GM19238 (cell line): ENCODE results near the gene FKTN.
"Not testable (repeated sequence)": the region's sequence is repeated elsewhere in the genome, so short reads cannot be mapped to it uniquely, and the experiment has no call there.

ENCODE experiments used
- DNase-seq: peaks from one replicate; pipeline ENCODE4 v3.0.0; 2011; ENCODE audit warnings: low spot score; ENCODE audit not compliant: insufficient read length

FKTN gene

DNA sequence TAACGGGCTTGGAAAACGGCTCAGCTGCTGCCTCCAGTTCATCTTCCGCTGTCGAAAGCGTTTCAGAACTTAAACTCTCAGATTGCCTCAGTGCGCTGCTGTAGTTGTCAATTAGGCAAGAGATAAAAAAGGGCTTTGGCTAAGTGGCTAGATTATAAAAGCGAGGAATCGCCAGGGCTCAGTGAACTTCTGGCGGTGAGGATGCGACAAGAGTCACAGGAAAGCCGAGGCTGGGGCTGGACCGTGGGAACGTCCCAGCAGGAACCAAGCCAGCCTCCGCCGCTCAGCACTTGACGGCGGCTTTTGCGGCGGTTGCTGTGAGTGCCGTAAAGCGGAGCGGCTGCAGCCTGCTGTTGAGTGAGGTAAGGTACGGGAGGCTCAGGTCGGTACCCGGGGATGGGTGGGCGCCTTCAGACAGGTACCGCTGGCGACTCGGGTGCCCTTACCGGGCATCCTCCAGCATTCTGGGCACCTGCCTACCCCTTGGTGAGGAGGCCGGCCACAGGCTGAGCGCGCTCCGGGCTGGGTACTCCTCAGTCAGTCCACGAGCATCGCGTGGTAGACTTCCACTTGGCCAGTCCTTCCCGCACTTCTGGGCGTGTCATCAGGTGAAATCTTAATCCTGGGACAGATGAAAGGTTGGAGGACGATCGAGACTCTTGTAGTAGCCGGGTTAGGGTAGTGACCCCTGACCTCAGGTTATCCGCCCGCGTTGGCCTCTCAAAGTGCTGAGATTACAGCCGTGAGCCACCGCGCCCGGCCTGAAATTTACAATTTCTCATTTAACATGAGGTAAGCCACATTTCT, at the start of gene FKTN:
Gene FKTN, plus strand, starts transcription at position 328 of the 807 bp plus-strand sequence. CDS start 16,902 bp downstream, outside the sequence.
- DNase-seq = peak; percentile 71

DNA sequence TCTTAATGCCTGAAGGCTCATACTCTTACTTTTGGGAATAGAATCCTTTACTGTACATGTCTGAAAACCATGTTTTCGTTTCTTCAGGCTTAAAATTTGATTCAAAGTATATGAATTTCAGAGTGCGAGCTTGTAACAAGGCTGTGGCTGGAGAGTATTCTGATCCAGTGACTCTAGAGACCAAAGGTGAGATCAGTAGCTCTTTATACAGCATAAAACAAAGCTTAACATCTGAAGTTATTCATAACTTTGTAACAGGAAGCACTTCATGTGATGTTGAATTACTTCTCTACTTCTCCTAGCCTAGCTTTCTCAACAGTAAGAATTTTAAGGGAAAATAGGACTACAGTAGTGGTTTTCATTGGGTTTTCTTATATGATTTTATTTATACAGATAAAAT, 49.4 kb upstream of the FKTN start:
- DNase-seq = no peak

DNA sequence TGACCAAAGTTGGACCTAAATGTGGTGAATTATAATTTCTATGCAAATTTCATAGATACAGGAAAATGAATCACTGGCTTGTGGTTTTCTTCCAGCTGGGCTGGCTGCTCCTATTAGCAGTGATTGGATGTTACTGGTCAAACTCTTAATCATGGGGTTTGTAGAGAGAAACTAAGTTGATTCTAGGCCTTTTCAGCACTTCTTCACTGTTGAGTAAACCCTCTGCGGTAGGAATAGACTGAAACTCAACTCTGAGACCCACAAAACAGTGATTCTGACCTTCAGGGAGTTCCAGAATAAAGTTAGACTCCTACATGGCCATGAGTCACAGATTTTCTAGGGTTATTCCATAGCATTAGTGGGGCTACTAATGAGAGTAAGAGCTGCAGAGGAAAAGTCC, 47.9 kb upstream of the FKTN start:
- DNase-seq = no peak

DNA sequence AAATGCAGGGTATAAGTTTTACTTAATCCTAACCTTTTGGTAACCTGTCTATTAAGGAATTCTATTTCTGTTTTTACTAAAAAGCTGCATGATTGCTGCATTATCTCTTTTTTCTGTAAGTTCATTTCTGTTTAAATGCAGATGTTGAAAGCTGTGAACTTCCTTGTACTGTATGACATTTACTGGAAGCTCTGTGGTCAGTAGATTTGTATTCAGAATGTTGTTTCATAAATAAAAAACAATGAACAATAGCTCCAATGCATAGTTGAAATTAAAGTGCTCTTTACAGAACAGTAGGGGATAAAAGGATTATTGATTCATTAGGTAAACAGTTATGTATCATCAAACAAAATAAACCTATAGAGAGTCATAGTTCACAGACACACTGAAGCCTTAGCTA, 46.5 kb upstream of the FKTN start:
- no peak for DNase-seq

DNA sequence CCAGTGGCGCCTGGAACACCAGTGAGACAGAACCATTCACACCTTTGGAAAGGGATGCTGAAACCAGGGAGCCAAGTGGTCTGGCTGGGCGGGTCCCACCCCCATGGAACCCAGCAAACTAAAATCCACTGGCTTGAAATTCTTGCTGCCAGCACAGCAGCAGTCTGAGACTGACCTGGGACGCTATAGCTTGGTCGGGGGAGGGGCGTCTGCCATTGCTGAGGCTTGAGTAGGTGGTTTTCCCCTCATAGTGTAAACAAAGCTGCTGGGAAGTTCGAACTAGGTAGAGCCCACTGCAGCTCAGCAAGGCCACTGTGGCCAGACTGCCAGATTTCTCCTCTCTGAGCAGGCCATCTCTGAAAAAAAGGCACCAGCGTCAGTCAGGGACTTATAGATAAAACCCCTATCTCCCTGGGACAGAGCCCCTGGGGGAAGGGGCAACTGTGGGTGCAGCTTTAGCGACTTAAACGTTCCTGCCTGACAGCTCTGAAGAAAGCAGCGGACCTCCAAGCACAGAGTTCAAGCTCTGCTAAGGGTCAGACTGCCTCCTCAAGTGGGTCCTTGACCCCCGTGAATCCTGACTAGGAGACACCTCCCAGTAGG, 42.0 kb upstream of the FKTN start:
- DNase-seq = no peak

DNA sequence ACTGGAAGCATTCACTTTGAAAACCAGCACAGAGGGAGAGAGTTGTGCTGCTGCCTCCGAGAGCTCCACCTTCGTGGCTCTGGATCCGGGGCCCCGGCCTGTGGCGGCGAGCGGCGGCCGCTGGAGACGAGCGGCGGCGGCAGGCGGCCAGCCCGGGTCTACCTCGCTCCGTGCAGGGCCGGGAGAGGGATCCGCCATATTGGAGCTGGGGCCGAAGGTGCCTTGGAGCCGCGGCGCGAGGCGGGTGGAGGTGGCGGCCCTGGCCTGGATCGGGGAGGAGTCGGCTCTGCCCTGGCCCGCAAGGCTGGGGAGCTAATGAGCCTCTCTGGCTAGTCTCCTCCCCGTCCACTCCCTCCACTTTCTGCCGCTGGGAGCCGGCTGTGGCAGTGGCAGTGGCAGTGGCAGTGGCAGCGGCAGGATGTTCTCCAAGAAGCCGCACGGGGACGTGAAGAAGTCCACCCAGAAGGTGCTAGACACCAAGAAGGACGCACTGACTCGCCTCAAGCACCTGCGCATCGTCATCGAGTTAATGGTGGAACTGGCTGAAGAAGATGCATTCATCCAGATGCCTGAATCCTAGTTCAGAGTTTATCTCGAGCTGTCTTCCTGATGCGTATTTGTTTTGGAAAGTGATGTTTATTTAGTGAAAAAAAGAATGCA, 38.1 kb upstream of the FKTN start:
- DNase-seq = not testable (repeated sequence)

DNA sequence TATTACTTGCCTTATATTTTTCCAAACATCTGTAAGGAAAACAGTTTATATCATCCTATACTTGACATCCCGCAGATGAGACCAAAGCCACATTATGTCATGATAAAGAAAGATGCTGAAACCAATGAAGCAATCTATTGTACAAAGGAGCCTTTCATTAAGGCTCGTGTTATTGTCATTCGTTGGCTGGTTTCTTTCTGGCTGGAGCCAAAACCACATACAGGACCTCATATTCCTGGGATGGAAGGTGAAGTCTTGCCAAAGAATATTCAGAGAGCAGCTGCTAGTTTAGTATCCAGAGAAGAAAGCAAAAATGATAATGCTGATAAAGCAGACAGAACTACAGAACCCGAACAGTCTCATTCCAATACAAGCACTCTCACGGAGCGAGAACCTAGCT, 36.9 kb upstream of the FKTN start:
- not testable (repeated sequence) for DNase-seq

DNA sequence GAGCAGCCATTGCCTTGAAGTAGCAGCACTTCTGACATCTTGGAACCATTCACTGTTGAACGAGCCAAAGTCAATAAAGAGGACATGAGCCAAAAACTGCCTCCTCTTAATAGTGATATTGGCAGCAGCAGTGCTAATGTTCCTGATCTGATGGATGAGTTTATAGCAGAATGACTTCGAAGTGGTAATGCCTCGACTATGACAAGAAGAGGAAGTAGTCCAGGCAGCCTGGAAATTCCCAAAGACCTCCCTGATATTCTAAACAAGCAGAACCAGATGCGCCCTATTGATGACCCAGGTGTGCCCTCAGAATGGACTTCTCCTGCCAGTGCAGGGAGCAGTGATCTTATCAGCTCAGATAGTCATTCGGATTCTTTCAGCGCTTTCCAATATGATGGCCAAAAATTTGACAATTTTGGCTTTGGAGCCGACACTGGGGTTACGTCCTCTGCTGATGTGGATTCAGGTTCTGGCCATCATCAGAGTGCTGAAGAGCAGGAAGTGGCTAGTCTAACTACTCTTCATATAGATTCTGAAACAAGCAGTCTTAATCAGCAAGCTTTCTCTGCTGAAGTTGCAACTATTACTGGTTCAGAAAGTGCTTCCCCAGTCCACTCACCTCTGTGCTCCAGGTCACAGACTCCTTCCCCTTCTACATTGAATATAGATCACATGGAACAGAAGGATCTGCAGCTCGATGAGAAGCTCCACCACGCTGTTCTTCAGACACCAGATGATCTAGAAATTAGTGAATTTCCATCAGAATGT, 35.1 kb upstream of the FKTN start:
- not testable (repeated sequence) for DNase-seq

DNA sequence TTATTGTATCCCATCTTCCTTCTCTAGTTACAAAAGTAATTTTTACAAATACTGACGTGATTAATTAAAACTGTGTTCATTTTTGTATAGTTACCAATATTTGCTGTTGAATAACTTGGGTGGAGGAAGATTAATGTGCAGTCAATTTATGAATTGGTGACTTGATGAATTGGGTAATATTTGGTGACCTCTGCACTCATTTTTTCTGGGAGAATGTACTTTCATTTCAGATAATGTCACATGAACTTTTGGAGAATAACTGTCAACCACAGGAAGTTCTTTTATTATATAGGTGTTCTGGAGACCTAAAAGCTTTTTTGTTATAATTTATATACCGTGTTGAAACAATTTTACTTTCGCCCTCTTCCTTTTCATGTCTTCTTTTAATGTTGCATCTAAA, 26.4 kb upstream of the FKTN start:
- no peak for DNase-seq

DNA sequence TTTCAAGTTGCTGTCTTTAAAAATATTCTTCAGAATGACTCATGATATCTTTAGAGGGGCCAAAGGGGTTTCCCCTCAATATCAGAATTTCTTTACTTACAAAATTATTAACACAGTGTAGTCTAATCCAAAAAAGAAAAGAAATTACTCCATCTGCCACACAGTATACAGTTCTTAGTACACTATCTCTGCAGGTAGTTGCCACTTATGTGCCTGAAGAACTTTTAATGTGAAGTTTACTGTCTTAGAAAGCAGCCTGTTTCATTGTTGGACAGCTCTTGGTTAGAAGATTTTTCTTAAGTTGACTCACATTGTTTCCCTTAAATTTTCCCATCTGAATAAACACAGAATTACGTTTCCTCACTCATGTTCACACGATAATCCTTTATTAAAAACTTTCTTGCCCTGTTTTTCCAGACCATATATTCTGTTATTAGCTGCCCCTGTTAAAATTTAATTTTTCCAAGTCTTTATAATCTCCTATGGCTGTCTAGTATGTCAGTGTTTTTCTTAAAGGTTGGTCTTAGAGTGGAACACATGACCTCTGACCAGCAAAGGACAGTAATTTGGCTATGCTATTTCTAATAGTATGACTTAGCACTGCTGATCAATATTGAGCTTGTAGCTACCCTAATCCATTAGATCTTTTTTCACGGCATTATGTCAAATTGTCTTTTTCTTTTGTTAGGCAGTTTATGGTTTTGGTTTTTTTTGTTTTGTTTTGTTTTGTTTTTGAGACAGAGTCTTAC, 21.8 kb upstream of the FKTN start:
- DNase-seq = no peak

DNA sequence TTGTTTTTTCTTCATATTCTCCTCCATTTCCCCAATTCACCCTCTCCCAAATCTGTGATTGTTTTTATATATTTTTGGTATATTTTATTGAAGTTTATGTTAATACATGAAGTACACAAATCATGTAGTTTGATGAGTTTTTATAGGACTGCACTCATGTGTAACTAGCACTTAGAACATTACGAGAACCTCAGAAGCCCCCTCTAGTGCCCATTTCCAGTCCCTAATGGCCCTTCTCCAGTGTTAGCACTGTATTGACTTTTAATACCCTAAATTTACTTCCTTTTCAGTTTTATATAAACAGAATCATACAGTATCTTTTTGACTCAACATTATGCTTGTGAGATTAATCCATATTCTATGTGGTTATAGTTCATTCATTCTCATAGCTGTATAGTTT, 18.5 kb upstream of the FKTN start:
- no peak for DNase-seq

DNA sequence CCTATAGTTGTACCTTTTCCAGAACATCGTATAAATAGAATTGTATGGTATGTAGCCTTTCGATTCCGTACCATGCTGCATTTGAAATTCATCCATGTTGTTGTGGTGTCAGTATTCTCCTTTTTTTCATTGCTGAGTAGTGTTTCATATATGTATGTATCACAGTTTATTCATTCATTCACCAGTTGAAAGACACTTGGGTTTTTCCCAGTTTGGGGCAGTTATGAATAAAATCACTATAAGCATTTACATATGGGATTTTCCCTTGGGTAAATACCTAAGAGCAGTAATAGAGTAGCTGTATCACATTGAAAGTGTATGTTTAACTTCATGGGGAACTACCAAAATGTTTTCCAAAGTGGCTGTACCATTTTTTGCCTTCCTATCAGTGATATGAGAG, 16.1 kb upstream of the FKTN start:
- no peak for DNase-seq

DNA sequence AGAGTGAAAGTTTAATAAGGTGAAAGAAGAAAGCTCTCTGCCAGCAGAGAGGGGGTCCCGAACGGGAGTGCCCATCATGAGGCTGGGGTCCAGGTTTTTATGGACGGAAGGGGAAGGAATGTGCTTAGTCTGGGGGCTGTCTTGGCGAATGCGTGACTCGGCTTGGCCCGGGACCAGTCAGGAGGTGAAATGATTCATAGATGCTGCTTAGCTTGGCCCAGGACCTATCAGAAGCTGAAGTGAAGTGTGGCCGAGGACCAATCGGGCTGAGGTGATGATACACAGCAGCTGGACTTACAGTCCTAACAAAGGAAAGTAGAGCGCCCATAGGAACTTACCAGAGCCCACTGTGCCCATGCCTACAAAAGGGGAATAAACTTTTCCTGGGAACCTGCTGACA, 3.9 kb upstream of the FKTN start:
- DNase-seq = no peak

DNA sequence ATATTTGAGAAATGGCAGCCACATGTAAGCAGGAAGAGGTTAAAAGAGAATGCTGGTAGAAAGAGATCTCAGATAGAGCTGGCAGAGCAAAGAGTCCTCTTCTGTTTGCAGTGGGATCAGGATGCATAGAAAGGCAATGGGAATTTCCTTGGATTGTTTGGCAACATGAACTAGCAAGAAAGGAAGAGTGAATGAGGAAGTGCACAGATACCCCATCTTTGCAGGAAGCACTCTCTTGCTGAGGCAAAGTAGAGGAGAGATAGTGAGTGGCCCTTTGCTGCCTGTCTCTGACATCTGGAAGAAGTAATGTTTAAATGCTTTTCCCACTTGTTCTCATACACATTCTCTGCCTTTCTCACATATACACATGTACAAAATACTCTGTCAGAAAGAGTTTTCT, 14.5 kb downstream of the FKTN start:
- no peak for DNase-seq

DNA sequence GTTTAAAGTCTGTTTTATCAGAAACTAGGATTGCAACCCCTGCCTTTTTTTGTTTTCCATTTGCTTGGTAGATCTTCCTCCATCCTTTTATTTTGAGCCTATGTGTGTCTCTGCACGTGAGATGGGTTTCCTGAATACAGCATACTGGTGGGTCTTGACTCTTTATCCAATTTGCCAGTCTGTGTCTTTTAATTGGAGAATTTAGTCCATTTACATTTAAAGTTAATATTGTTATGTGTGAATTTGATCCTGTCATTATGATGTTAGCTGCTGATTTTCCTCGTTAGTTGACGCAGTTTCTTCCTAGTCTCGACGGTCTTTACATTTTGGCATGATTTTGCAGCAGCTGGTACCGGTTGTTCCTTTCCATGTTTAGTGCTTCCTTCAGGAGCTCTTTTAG, 22.0 kb downstream of the FKTN start:
- DNase-seq = not testable (repeated sequence)

DNA sequence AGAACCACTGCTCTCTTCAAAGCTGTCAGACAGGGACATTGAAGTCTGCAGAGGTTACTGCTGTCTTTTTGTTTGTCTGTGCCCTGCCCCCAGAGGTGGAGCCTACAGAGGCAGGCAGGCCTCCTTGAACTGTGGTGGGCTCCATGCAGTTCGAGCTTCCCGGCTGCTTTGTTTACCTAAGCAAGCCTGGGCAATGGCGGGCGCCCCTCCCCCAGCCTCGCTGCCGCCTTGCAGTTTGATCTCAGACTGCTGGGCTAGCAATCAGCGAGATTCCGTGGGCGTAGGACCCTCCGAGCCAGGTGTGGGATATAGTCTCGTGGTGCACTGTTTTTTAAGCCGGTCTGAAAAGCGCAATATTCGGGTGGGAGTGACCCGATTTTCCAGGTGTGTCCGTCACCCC, 23.6 kb downstream of the FKTN start:
- not testable (repeated sequence) for DNase-seq

DNA sequence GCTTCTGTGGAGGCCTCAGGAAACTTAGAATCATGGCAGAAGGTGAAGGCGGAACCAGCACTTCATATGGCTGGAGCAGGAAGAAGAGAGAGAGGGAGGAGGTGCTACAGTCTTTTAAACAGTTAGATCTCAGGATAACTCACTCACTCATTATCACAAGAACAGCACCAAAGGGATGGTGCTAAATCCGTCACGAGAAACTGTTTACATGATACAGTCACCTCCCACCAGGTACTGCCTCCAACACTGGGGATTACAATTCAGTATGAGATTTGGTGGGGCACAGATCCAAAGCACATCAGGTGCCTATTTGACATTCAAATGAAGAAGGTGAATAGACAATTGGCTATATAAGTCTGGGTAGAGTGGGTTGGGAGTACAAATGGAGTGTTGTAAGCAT, 35.2 kb downstream of the FKTN start:
- no peak for DNase-seq

DNA sequence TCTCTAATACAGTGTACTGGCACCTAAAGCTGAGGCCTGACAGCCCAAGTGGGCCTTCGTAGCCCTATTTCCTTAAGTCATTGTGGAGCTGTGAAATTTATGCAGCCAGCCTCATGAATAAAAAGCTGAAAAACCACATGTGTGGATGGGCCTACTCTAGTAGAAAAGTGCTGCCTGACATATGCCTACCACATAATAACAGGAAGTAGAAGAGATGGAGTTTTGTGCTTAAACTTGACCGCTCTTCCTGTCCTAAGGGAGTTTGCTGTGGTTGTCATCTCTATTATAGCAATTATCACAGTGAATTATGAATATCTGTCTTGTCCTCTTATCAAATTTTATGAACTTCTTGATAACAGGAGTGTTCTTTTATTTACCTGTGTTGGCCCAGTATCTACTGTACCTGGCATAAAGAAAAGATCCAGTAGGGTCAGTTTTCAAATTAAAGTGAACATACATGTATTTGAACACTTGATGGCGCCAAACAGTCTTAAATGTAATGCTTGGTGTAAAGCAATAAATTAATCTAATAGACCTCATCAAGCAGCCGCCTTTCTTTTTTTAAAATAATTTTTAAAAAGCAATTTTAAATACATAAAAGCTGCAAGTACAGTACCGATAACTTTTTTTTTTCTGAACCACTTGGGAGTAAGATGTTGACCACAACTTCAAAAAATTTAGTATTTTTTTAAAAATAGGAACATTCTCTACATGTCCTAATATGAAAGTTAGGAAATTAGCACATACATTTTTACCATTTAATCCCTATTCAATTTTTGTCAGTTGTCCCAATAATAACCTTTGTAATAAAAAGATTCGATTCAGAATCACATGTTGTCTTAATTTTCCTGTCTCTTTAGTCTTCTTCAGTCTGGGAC, 51.0 kb downstream of the FKTN start:
- DNase-seq = peak; percentile 13

DNA sequence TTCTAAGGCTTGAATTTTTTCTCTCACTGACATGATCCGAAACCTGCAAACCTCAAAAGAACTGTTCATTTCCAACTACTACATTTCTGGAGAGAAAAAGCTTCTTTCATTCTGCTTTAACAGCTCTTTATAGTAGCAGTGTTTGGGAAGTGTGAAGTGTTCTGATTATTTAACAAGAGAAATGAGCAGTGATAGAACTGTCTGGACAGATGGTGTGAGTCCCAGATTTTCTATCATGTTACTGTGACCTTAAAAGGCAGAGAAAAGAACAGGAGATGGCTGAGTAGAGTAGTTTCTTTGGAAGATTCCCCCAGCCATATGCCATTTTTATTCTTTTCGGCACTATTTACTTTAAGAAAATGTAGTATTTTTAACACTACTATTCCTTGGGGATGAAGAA, 63.1 kb downstream of the FKTN start:
- DNase-seq = no peak

DNA sequence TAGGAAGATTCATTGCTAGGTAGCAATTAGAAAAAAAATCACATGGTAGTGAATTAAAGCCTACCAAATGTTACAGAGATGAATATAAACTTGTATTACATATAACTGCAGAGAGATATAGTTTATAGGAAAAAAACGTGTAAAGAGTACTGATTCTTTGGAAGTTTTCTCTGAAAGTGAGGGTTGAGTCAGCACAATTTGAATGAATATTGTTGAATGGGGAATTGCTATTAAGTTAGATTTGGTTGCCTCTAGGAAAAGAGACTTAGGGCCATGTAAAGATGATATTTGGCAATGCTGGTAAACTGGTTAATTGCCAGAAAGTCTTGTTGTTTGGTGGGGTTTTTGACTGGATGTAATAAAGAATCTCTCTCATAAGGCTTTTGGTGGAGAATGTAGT, 67.2 kb downstream of the FKTN start:
- DNase-seq = no peak
